HL-60/S4 treated with phorbol 12-myristate 13-acetate at 8.2 ng/mL for 4 days and 3 days (cell line): ENCODE data around the gene ARL6IP6.
"Not testable (repeated sequence)": the region's sequence is repeated elsewhere in the genome, so short reads cannot be mapped to it uniquely, and the experiment has no call there.

Experiments
- in situ Hi-C: fragments of 300-500 bp; cut with MboI; formaldehyde crosslinking; loops from 2 replicates; pipeline ENCODE4 v1.15.0; 2022; ENCODE audit warnings: low sequenced_read_pairs

Gene ARL6IP6

GRCh38 chr2:152720794-152721193, 2.4 kb downstream of the ARL6IP6 start:
- in situ Hi-C loops: no loop called here

- in situ Hi-C loops: not testable (repeated sequence)
Observed at GRCh38 chr2:152722639-152723038, 4.2 kb downstream of the ARL6IP6 start.

- in situ Hi-C loops: no loop called here
Observed at GRCh38 chr2:152723918-152724317, 5.5 kb downstream of the ARL6IP6 start.

GRCh38 chr2:152729844-152730243, 11.4 kb downstream of the ARL6IP6 start:
- in situ Hi-C loops: no loop called here

- in situ Hi-C loops: no loop called here
Observed at GRCh38 chr2:152730591-152731333, 12.3 kb downstream of the ARL6IP6 start.

- in situ Hi-C loops: not testable (repeated sequence)
Observed at GRCh38 chr2:152737509-152737908, 19.1 kb downstream of the ARL6IP6 start.

GRCh38 chr2:152738438-152738837, 20.0 kb downstream of the ARL6IP6 start:
- in situ Hi-C loops: no loop called here

GRCh38 chr2:152739705-152740104, 21.3 kb downstream of the ARL6IP6 start:
- in situ Hi-C loops: not testable (repeated sequence)

GRCh38 chr2:152740743-152741328, 22.4 kb downstream of the ARL6IP6 start:
- in situ Hi-C loops: no loop called here

- in situ Hi-C loops: no loop called here
Observed at GRCh38 chr2:152743002-152743401, 24.6 kb downstream of the ARL6IP6 start.

- in situ Hi-C loops: not testable (repeated sequence)
Observed at GRCh38 chr2:152747751-152748150, 29.3 kb downstream of the ARL6IP6 start.

GRCh38 chr2:152755029-152755428, 36.6 kb downstream of the ARL6IP6 start:
- in situ Hi-C loops: no loop called here

GRCh38 chr2:152759290-152760072, 41.1 kb downstream of the ARL6IP6 start:
- in situ Hi-C loops: no loop called here

- in situ Hi-C loops: no loop called here
Observed at GRCh38 chr2:152761214-152761613, 42.8 kb downstream of the ARL6IP6 start.

- in situ Hi-C loops: no loop called here
Observed at GRCh38 chr2:152762202-152762601, 43.8 kb downstream of the ARL6IP6 start.

GRCh38 chr2:152763208-152763607, 44.8 kb downstream of the ARL6IP6 start:
- in situ Hi-C loops: not testable (repeated sequence)

GRCh38 chr2:152763651-152764050, 45.2 kb downstream of the ARL6IP6 start:
- in situ Hi-C loops: no loop called here

GRCh38 chr2:152766928-152767327, 48.5 kb downstream of the ARL6IP6 start:
- in situ Hi-C loops: no loop called here

- in situ Hi-C loops: no loop called here
Observed at GRCh38 chr2:152781175-152781574, 62.8 kb downstream of the ARL6IP6 start.

- in situ Hi-C loops: no loop called here
Observed at GRCh38 chr2:152782171-152782570, 63.8 kb downstream of the ARL6IP6 start.

- in situ Hi-C loops: no loop called here
Observed at GRCh38 chr2:152790883-152791282, 72.5 kb downstream of the ARL6IP6 start.

- in situ Hi-C loops: no loop called here
Observed at GRCh38 chr2:152791979-152792378, 73.6 kb downstream of the ARL6IP6 start.
